NCI-H345 (cell line): ENCODE results near the gene CFHR2.
"Not testable (repeated sequence)": the region's sequence is repeated elsewhere in the genome, so short reads cannot be mapped to it uniquely, and the experiment has no call there.

Experiments
- DNase-seq: peaks from one replicate; lab custom pipeline; 2025; lab: John Stamatoyannopoulos, UW

CFHR2 gene

DNA sequence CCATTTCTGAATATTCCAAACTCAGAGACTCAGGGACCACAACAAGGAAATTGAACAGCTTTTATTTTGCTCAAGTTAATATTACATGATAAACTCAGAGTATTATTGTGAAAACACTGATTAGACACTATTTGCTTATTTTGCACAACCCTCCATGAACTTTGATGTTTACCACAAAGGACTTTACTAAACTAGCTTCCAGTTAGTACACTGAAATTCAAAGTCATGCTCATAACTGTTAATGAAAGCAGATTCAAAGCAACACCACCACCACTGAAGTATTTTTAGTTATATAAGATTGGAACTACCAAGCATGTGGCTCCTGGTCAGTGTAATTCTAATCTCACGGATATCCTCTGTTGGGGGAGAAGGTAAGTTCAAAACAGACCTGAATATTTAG lies at the start of gene CFHR2:
CFHR2 (plus strand) TSS at position 171 of the 400 bp plus-strand sequence; CDS start at position 314, 143 bp downstream.
- not testable (repeated sequence) for DNase-seq

DNA sequence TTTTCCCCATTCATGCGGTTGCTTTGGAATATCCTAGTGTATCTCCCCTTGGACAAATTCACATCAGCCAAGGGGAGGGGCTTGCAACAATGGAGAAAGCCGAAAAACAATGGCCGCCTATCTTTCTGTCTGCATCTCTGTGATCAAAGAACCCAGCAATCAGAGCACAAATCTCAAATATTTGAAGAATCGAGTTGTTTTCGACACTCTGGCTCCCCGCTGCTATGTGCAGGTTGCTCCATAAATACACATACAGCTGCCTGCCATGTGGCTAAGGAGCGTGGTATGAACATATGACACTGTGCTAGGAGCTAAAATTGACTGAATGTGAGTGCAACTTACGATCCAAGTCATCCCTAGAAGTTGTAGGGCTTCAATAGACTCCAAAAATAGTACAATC lies 47.2 kb upstream of the CFHR2 start:
- no peak for DNase-seq

DNA sequence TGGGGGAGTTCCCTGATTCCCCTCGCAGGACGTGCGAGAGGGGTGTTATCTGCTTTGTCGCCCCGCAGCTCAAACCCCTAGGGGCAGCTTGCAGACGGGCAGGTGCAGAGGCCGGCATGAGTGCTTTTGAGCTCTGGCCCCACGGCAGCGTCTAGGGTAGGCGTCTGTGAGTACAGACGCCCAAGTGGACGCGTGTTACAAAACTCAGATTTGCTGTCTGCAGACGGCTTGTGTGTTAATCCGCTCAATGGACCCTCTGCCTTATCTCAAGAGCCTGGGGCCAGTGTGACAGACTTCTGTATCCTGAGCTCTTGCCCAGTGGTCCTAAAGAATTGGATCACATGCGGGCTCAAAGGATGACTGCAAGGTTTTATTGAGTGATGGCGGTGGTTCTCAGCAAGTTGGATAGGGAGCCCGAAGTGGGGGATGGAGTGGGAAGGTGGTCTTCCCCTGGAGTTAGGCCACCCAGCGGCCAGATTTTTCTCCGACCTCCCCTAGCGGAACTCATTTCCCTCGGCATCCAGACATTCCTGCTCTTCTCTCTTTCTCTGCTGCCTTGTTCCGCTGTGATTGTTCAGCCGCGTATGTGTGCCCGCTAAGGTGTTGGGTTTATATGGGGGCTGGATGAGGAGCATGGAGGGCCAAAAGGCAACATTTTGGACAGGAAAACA lies 46.2 kb upstream of the CFHR2 start:
- no peak for DNase-seq

DNA sequence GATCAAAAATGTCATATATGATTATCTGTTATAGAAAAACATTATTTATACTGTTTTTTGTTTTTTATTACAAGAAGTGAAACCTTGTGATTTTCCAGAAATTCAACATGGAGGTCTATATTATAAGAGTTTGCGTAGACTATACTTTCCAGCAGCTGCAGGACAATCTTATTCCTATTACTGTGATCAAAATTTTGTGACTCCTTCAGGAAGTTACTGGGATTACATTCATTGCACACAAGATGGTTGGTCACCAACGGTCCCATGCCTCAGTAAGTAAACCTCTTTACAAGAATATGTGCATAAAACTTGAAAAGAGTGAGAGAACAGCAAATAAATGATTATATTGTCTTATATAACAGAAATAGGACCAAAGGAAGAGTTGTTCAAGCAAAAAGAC lies 41.2 kb upstream of the CFHR2 start:
- DNase-seq: no peak

GRCh38 chr1:196910215-196910614 lies 33.3 kb upstream of the CFHR2 start:
- peak; percentile 17 for DNase-seq

GRCh38 chr1:196912283-196912682 lies 31.3 kb upstream of the CFHR2 start:
- not testable (repeated sequence) for DNase-seq

GRCh38 chr1:196926839-196927238 lies 16.7 kb upstream of the CFHR2 start:
- DNase-seq: not testable (repeated sequence)

GRCh38 chr1:196932853-196933252 lies 10.7 kb upstream of the CFHR2 start:
- not testable (repeated sequence) for DNase-seq

- no peak for DNase-seq
Measured at GRCh38 chr1:196933531-196934189, 9.9 kb upstream of the CFHR2 start.

DNA sequence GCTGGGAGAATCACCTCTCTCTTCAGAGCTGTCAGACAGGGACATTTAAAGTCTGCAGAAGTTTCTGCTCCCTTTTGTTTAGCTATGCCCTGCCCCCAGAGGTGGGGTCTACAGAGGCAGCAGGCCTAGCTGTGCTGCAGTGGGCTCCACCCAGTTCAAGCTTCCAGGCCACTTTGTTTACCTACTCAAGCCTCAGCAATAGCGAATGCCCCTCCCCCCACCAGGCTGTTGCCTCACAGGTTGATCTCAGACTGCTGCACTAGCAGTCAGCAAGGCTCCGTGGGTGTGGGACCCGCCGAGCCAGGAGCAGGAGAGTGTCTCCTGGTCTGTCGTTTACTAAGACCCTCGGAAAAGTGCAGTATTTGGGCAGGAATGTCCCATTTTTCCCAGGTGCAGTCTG lies 2.1 kb upstream of the CFHR2 start:
- DNase-seq: not testable (repeated sequence)

- DNase-seq: no peak
Measured at GRCh38 chr1:196951711-196952394, 8.3 kb downstream of the CFHR2 start.

DNA sequence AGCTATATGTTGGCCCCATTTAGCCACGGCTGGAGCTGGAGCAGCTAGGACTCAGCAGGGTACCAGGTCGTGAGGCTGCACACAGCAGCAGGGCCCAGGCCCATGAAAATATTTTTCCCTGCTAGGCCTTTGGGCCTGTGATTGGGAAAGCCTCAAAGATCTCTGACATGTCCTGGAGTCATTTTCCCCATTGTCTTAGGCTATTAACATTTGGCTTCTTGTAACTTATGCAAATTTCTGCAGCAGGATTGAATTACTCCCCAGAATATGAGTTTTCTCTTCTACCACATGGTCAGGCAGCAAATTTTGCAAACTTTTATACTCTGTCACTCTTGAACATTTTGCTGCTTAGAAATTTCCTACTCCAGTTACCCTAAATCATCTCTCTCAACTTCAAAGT lies 11.2 kb downstream of the CFHR2 start:
- DNase-seq: no peak

- no peak for DNase-seq
Measured at GRCh38 chr1:196955926-196956325, 12.4 kb downstream of the CFHR2 start.

DNA sequence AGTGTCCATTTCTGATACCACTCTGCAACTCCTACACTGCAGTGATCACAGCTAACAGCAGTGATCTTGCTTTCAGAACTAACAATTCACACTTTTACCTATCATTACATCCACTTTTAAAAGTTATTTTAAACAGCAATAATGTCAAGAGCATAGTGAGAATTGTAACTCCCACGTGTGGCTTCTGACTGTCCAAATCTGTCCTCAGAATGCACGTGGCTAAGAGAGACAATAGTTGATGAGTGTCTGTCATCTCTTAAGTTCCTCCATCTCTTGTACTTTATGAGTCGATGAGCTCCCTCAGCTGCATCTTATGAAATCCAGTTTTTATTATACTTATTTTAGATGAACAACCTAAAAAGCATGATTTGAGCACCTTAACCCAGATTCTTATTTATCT lies 17.3 kb downstream of the CFHR2 start:
- no peak for DNase-seq

GRCh38 chr1:196970182-196970581 lies 26.6 kb downstream of the CFHR2 start:
- DNase-seq: no peak

- DNase-seq: no peak
Measured at GRCh38 chr1:196976278-196976677, 32.7 kb downstream of the CFHR2 start.

DNA sequence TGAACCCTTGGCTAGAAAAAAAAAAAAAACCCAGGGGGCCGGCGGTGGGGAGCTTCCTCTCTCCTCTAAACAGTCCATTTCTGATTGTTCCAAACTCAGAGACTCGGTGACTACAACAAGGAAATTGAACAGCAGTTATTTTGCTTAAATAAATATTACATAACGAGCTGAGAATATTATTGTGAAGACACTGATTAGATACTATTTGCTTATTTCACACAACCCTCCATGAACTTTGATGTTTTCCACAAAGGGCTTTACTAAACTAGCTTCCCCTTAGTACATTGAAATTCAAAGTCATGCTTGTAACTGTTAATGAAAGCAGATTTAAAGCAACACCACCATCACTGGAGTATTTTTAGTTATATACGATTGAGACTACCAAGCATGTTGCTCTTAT lies 33.7 kb downstream of the CFHR2 start, which contains the start of gene CFHR5:
CFHR5 (plus strand) TSS at position 279 of the 400 bp plus-strand sequence; CDS start at position 388, 109 bp downstream.
- no peak for DNase-seq

GRCh38 chr1:196980859-196981258 lies 37.3 kb downstream of the CFHR2 start:
- DNase-seq: no peak

GRCh38 chr1:196982247-196982646 lies 38.7 kb downstream of the CFHR2 start:
- not testable (repeated sequence) for DNase-seq

GRCh38 chr1:196991919-196992651 lies 48.5 kb downstream of the CFHR2 start:
- peak; percentile 90 for DNase-seq

- no peak for DNase-seq
Measured at GRCh38 chr1:196993916-196994315, 50.4 kb downstream of the CFHR2 start.

DNA sequence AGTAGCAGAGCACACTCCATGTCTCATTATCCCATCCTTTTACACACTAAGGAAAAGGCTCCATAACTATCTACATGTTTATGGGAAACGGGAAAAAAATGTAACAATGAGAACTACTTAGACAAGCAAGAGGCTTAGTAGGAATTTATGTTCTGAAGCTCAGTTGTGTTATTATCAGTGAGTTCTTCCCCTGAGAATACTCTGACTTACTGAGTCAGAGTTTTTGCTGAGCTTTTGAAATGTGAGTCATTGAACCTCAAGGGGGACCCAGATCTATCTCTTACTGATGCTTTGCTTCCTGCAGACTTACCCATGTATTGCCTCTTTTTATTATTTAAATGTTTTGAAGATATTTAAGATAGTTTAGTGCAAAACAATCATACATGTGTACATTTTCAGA lies 53.9 kb downstream of the CFHR2 start:
- no peak for DNase-seq
